Activated CD8-positive, alpha-beta memory T cell treated with anti-CD3 and anti-CD28 coated beads, Interleukin-2, amount 50 U/mL, for 24 hours (primary cell): ENCODE results near the gene MAN1A1.

Source experiments
- DNase-seq: peaks from one replicate; pipeline ENCODE4 v3.0.0-alpha.2; 2020; ENCODE audit errors: extremely low read depth

The MAN1A1 gene

DNA sequence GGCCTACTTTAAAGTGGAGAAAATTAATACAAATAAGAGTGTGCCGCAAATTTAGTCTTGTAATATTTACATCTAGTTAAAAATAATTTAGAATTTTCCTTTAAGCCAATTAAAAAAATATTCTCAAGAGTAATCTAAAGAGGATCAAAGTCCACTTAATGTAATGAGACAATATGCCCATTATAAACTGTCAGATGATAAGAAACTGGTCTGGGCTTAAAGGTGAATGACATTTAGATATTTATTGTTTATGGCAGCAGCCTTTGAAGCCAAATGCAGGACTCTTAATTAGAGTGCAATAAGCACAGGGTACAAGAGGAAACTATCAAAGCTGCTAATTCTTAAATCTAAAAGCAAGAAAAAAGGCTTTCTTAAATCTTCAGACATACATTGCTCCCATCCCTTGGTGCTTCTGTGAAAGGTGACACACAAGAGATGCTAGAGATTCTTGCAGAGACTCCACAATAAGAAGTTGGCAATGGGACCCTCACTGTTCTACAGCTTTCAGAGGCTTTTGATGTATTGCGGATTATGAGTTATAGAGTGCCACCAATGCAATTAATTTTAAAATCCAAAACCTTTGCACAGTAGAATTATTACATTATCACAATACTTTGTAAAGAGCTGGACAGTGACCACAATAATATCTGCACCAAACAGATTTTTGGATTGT, 116.1 kb downstream of the MAN1A1 start:
- no peak for DNase-seq

- no peak for DNase-seq
Observed at GRCh38 chr6:119231394-119231793, 118.2 kb downstream of the MAN1A1 start.

DNA sequence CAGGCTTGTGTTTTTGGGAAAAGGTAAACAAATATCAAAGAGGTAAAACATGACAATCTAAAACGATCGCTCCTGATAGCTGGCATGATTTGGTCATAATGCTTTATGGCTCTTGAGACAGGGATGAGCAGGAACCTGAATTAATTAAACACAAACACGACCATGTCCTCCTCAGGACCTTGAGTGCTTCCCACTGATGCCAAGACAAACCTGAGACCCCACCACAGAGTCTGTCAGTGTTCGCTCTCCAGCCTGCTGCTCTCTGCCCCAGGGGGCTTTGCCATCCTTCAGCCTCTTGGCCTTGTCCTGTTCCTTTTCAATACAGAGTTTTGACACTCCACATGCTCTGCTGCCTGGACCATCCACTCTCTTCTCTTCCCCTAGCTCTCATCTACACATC, 119.4 kb downstream of the MAN1A1 start:
- no peak for DNase-seq

DNA sequence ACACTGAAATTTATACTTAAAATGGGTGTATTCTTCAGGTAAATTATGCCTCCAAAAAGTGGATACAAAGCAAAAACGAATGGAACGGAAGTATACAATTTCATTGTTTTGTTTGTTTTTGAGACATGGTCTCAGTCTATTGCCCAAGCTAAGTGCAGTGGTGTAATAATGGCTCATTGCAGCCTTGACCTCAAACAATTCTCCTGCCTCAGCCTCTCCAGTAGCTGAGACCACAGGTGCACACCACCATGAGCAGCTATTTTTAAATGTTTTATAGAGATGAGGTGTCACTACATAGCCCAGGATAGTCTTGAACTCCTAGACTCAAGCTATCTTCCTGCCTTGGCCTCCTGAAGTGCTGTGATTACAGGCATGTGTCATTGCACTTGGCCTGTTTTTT, 122.2 kb downstream of the MAN1A1 start:
- DNase-seq, result no peak

GRCh38 chr6:119226089-119226488, 123.5 kb downstream of the MAN1A1 start:
- no peak for DNase-seq

GRCh38 chr6:119224095-119224701, 125.4 kb downstream of the MAN1A1 start:
- no peak for DNase-seq

- no peak for DNase-seq
Observed at GRCh38 chr6:119220452-119220851, 129.1 kb downstream of the MAN1A1 start.

GRCh38 chr6:119218548-119218947, 131.0 kb downstream of the MAN1A1 start:
- no peak for DNase-seq

- no peak for DNase-seq
Observed at GRCh38 chr6:119215885-119216590, 133.5 kb downstream of the MAN1A1 start.

- no peak for DNase-seq
Observed at GRCh38 chr6:119215309-119215708, 134.3 kb downstream of the MAN1A1 start.

DNA sequence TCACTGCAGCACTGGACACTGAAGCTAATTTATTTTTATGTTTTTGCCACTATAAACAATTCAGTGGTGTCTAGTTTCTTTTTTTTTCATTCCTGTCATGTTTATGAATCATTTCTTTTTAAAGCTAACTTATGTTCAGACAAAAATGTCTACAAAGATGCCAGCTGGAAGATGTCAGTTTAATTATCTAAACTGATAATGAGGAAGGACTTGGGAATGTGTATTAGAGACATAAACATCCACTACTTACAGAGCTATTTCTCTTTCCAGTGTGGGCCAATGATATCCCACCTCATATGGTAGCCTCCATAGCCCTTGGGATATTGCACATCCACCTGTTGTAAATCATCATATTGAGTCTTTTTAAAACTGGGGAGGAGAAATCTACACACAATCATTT, 139.0 kb downstream of the MAN1A1 start:
- no peak for DNase-seq

DNA sequence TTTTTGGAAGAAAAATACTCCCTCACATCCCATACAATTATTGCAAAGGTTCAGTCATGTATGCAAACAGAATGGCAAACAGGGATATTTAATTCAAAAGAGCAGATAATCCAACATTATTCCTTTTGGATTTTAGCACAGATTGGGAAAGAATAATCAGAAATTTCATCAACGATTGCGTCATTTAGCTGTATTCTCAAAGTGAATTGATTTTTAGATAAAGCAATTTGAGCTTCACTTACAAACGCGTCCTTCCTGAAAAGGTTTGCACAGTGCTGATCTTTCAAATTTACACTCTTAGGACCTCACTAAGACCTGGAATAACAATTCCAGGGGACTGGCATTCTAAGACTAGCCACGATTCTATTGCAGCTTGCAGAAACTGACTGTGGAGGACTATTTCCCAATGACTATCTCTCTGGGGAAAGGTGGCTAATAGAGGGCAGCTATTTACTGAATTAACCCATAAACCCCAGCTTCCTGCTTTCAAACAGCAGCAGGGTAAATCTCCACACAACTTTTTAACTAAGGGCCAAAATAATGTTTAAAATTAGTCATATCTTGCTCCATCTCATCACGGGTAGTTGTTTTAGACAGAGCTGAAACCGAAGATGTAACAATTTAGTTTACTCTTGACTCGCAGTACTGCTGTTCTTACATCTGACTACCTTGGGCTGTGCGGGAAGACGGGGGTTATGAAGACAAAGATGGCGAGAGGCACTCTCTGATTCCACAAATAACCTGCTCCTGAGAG, 139.9 kb downstream of the MAN1A1 start:
- no peak for DNase-seq

GRCh38 chr6:119207971-119208725, 141.4 kb downstream of the MAN1A1 start:
- no peak for DNase-seq

- no peak for DNase-seq
Observed at GRCh38 chr6:119207327-119207726, 142.2 kb downstream of the MAN1A1 start.

DNA sequence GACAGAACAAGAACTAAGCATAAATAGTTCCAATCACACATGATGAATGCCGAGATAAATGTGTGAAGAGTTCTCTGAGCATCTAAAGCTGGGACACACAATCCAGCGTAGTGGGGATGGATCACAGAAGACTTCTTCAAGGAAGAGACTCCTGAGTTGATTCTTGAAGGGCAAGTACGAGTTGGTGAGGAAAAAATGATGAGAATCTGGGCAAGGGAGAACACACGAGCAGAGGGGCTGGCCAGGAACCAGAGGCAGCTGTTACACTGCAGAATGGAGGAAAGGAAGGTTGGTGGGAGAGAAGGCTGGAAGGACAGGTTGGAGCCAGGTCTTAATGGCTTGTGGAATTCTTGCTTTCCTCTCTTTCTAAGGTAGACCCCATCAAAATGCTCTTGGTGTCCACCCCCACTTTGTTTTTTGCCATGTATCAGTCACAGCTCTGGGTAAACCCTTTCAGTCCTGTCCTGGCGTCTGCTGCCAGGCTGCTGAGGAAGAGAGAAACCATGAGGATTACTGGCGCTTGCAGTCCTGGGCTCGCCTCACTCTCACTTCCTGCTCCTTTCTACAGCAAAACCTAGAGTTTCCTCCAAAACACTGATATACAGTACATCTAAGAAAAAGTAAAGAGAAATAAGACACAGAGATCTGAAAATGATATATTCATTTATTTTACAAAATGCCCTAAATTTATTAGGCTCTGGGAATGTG, 143.5 kb downstream of the MAN1A1 start:
- no peak for DNase-seq

- DNase-seq, result no peak
Observed at GRCh38 chr6:119204719-119205118, 144.8 kb downstream of the MAN1A1 start.

GRCh38 chr6:119201480-119201879, 148.1 kb downstream of the MAN1A1 start:
- DNase-seq, result no peak

DNA sequence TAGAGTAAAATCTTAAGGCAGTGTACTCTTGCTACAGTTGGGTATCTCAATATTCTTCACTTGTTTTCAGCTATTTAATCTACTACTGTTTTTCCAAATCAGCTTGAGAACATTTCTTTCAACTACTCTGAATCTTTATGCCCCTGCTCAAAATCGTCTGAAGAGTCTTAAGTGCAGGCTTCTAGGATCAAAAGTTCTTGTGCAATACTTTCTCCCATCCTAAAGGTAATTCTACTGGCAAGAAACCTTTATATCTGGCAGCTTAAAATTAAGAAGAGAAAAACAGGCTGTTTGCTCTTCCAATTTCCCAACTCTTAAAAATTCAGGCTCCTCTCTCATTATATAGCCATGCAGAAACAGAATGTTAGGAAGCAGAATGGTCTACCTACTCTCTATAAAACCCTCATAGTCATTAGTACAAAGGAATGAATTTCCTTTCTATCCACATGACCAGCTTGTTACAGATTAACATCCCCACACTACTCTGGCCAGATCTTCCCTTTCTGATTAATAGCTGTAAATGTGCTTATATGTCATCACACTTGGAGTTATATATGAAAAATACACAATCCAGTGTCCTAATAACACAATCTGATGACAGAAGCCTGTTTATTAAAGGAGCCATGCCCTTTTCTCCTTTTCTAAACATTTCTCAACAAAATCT, 148.9 kb downstream of the MAN1A1 start:
- DNase-seq, result no peak

DNA sequence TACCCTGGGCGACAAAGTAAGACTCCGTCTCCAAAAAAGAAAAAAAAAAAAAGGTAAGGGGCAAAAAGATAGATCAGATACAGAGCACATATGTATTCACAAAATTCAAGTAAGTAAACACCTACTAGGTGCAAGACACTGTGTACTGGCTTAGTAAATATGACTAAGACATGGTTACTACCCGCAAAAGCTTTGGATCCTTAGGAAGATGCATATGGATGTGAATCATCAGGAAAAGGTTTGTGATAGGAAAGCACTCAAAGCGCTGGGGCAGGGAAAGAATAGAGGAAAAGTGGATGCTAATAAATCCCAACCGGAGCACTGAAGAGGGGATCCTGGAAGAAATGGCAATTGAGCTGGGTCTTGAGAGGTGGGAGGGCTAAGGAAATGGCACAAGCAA, 152.3 kb downstream of the MAN1A1 start:
- no peak for DNase-seq

GRCh38 chr6:119196715-119197114, 152.8 kb downstream of the MAN1A1 start:
- DNase-seq, result no peak

DNA sequence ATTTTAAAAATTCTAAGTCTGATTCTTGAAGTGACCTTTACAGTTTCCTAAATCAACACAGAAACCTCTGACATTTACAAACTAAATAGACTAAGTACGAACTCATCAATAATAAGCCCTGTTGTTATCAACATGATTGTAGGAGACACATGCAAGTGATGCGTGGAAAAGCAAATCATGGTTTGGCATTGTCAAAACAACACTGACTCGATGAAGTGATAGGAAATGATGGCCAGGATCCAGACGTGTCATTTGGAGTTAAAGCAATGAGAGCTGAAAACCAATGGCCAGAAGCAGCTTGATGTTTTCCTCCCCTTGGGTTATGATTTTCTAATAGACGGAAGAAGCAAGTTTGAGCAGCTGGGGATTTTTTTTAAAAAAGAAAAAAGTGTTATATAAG, 153.7 kb downstream of the MAN1A1 start:
- no peak for DNase-seq
